HUES64 (cell line): Measurements from ENCODE around the gene CBLC.

ENCODE experiments used
- H3K27ac ChIP-seq: 2 replicates; pipeline ENCODE4 v1.7.0; 2013; ENCODE audit warnings: low read depth, low read length, inconsistent platforms
- H3K27me3 ChIP-seq: 2 replicates; pipeline ENCODE4 v1.6.1; 2013; ENCODE audit warnings: mild to moderate bottlenecking, low read length; ENCODE audit not compliant: insufficient read depth
- H3K36me3 ChIP-seq: 2 replicates; pipeline ENCODE4 v1.6.1; 2013; ENCODE audit warnings: mild to moderate bottlenecking, low read length; ENCODE audit not compliant: insufficient read depth
- H3K4me1 ChIP-seq: 2 replicates; pipeline ENCODE4 v1.6.1; 2013; ENCODE audit warnings: mild to moderate bottlenecking, low read length, moderate library complexity; ENCODE audit not compliant: insufficient read depth
- H3K4me3 ChIP-seq: 2 replicates; pipeline ENCODE4 v1.5.1; 2013; ENCODE audit warnings: mild to moderate bottlenecking, low read length, moderate library complexity
- H3K9ac ChIP-seq: 2 replicates; pipeline ENCODE4 v1.6.1; 2013; ENCODE audit warnings: mild to moderate bottlenecking, low read depth, low read length
- H3K9me3 ChIP-seq: 2 replicates; pipeline ENCODE4 v1.6.1; 2013; ENCODE audit warnings: low read depth, low read length; ENCODE audit not compliant: insufficient read depth
- WGBS: fragments of 150-250, 120-280 bp; methylation state at CpG from one replicate; pipeline ENCODE4 v1.1.7; 2013; ENCODE audit warnings: missing lambda C conversion rate; 5-methylcytosine and 5-hydroxymethylcytosine counted together

CBLC gene

DNA sequence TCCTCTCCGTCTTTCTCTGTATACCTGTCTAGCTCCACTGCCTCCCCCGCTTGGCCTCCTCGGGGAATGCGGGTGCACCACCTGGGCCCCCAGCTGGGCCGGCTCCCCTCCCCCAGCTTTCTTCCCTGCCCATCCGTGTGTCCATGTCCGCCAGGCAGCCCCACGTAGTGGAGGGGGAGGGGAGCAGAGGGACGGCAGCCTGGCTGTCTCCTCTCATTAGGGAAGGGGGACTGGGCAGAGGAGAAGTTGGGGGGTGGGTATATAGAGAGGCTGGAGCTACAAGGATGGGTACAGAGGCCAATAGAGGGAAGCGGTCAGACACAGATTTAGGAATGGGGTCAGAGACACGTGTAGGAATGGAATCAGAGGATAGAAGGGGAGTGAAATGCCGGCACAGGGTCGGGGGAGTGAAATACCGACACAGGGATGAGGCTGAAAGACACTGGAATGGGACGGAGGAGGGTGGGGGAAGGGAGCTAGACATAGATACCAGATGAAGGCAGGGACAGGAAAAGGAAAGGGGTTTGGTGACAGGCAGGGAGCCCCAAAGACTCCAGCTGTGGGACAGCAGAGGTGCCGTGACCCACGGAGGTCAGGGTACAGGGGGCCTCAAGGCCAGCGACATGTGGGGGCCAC, 71.2 kb downstream of the CBLC start:
- Histone ChIP-seq H3K4me1 (peaks cover 12% of the 10 kb centered on the region; the same call in 1 of the 2 replicates), H3K27ac (peak overlapping the region; percentile 100), H3K9me3 (no peaks in the 10 kb centered on the region), H3K27me3 (peaks cover 3% of the 10 kb centered on the region; the same call in 1 of the 2 replicates), H3K36me3 (0 out of 2 replicates have a peak, but pooled peaks cover 5% of the 10 kb centered on the region), H3K9ac (peak overlapping the region; percentile 96), H3K4me3 (peak overlapping the region; percentile 84)
- WGBS = 7% methylated on average over 17 of the region's 18 CpGs
